Hematopoietic multipotent progenitor cell treated with erythropoietin and hydrocortisone succinate and interleukin-3 and kit ligand, for 15 days (in vitro differentiated cells): Measurements from ENCODE around the gene MAP3K14.

Experiments
- DNase-seq: peaks from one replicate; pipeline ENCODE4 v3.0.0-alpha.2; 2015; ENCODE audit warnings: low spot score

MAP3K14 gene

DNA sequence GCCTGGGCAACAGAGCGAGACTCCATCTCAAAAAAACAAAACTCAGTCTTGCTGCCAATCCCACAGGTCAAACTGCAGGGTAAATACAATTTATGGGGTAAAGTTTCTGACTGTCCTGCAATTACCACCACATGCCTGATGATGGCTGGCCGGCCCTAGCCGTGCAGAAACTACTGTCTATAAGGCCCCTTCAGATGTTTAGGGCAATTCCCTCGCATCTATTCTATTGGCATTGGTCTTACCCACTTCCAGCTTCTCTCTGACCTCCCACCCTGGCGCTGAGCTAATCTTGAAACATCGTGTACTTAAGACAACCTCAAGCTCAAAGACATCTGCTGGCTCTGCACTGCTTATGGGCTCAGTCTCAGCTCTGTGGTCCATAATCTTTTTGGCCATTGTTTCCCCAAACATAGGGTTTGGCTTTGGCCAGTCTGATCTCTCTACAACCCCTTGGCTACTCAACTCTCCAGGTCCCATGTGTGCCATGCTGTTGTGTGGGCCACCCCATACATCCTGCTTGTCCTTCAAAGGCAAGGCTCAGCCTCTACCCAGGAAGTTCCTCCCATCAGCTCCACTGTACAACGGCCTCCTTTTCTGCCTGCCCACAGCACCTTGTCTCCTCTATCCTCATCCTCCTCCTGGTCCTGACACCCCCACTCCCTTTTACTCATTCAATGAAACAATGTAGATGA lies 16.6 kb downstream of the MAP3K14 start:
- no peak for DNase-seq

DNA sequence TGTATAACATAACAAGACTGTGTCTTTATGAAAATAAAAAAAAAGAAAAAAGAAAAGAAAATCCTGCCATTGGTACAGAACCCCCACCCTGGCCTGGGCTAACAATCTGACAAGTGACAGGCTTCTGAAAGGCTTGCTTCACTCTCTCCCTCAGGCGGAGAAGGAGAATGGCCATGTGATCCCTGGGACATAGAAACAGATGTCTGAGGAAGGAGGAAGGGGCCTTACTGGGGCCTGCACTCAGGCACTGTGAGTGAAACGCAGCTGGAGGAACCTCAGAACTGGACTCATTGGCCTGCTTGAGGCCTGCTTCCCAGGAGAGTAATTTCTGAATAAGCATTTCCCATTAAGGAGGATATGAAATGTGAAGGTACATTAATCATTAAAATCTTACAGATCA lies 17.5 kb downstream of the MAP3K14 start:
- no peak for DNase-seq

DNA sequence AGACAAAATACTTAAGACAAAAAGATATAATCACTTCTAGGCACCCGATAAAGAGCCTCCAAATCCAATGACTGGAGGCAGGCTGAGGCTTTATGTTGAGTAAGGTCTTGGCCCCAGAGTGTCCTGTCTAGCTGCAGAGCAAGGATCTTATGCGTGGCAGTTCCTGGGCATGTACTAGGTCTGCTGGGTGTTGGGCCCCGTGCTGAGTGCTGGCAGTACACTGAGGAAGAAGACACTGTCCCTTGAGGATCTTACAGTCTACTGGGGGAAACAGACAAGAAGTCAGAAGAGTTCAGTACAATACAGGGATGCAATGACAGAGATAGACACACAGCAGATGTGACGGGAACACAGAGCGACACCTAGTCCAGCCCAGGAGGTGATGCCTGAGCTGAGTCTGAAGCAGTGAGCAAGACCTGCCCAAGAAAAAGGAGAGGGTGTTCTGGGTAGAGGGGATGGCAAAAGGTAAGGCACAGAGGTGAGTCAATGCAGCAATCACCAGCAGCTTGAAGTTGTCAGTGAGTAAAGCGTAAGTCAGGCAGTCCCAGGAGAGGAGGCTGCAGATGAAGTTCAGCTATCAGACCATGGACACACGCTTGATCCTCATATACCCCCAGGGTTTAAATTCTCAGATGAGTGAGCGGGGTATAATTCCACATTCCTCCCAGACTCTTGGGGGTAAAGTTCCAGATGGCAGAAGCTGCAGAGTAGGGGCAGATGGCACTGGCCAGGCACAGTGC lies 18.1 kb downstream of the MAP3K14 start:
- no peak for DNase-seq

DNA sequence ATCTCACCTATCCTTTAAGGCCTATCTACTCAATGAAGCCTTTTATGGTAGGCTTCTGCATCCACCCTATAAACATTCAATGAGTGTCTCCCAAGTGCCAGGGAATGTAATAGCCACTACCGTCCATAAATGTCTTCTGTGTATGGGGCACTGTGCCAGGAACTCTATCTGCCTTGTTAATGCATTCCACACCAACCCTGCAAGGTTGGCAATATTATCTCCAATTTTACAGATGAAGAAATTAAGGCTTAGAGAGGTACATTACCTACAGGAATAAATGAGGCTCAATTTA lies 20.0 kb downstream of the MAP3K14 start:
- peak; percentile 34 for DNase-seq

DNA sequence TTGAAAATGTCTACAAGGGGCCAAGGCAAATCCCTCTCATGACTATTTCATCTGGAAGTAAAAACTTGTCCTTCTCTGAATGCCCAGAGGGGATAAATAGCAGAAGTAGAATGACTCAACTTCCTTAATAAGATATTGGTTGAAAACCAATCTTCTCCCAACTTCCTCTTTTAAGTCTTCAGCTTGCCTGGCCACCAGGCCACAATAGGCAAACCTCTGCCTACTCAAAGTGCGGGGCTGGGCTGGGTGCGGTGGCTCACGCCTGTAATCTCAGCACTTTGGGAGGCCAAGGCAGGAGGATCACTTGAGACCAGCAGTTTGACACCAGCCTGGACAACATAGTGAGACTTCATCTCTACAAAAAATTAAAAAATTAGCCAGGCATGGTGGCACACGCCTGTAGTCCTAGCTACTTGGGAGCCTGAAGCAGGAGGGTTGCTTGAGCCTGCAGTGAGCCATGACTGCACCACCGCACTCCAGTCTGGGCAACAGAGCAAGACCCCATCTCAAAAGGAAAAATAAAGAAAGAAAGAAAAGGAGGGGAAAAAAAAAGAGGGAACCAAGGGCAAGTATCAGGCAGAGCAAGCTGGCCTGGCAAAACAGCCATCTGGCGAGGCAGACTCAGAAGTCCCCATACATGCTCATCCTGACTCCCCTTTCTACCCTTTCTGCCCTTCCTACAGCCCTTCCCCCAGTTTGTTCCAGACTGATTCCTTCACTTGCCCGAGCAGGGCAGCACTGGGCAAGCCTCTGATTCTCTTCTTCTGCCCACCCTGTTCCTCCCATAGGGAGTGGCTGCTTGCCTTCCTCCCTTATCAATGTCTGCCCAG lies 20.6 kb downstream of the MAP3K14 start:
- no peak for DNase-seq

DNA sequence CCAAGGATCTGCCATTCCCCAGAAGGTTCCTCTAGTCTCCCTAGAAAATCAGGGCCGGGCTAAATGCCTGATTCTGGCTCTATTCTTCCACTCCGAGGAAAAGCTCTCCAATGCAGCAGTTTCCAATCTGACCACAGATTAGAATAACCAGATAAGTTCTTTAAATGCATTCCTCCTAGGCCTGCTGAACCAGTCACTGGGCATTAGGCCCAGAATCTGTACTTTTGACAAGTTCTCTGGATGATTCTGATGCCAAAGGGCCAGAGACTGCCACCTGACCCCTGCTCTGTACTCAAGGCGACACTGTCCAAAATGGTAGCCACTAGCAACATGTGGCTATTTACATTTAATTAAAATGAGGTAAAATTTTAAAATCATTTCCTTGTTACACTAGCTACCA lies 22.3 kb downstream of the MAP3K14 start:
- no peak for DNase-seq

DNA sequence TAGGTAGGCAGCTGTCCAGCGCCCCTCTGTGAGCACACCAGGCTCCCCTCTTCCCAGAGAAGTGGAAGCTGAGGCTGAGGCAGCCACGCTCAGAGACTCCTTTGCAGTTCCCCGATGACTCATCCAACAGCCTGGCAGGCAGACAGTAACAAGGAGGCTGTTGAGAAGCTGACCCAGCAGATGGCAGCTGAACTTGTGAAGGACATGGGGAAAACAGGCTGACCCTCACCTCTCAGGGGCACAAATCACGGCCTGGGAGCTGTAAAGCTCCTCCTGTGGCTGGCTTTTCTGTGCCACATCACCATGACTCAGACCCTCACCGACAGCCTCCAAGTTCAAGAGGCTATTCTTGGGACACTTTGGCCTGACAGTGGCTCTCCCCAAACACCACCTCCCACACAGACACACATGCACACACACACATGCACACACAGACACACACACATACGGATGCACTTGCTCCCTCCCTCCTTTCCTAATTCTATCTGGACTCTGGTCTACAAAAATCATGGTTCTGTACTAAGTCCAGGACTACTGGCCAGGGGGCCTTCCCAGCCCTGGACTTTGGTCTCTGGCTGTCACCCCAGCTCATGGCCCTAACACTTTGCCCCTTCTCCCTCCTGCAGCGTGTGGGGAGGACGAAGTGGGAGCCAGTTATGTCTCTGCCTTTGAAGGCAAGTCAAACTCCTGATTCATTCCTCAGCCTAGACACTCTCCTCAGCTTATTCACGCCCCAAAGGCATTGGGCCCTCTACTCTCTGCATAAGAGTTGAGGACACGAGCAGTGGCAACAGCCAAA lies 23.2 kb downstream of the MAP3K14 start:
- no peak for DNase-seq

DNA sequence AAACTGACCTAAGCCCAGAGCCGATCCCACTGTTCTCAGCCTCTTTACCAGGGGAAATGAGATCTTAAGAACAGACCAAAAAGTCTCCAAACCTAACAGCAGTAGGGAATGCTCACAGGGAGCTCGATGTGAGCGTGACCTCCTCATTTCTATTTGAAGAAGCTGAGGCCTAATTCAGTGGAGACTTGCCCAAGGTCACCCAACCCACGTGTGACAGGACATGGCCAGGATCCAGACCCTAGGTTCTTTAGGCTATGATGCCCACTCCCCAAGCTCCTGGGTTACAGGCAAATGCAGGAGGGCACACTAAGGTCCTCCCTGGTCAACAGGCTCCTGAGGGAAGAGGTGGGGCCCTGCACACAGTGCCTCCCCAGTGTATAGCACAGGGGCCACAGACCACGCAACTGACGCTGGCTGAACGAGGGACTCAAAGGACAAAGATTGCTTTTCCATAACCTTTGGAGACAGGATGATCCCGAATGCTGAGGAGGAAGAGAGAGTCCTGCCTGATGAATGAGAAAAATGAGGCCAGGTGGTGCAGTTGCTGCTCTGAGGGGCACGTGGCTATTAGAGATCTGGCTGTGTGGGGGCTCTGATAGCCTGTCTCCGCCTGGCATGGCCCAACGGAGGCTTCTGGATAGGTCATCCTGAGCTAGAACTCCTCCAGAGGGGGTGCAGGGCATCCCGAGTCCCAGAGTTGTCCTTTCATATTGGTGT lies 24.0 kb downstream of the MAP3K14 start:
- no peak for DNase-seq

DNA sequence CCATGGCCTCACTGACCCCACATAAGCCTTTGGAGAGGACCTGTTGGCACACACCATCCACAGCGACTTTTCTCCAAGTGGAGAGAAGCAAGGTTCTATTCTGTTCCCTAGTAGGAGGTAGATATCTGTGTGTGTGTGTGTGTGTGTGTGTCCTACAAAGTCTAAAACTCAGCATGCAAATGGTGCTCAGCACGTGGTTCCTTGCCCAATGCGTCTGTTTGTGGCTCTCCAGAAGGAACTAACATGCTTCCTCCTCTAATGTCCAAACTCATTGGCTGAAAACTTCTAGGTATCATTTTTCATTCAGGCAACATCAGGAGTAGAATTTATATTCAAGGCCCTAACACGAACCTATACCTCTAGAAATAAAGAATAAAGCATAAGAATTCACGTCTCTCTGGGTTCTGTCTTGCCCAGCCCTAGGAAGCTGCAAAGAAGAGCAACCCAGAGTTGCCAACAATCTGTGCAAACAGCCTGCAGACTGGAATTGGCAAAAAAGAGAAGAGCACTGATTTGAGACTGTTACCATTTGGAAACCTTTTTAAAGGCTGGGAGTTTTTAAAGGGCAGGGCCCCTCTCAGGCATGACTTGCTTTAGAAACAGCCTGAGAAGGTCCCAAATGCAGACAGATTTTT lies 25.5 kb downstream of the MAP3K14 start:
- no peak for DNase-seq

DNA sequence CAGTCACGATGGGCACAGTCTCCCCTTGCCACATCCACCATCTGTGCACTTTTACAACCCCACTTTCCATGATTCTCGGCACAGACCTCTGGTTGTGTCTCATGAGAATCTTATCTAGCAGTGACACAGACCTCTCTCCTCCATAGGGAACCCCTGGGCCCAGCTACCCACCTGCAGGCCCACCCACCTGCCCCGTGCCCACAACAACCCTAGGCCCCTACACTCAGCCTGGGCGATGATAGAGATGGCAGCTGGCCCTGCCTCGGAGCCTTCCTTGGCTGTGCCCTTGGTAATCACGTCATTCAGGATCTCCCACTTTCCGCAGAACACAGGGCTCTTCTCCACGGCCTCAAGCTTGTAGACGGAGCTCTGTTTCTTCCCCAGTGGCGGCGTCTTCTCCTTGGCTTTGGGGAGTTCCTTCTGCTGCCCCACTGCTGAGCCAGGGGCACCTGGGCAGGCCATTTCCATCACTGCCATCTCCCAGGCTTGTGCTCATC lies 26.5 kb downstream of the MAP3K14 start:
- no peak for DNase-seq

DNA sequence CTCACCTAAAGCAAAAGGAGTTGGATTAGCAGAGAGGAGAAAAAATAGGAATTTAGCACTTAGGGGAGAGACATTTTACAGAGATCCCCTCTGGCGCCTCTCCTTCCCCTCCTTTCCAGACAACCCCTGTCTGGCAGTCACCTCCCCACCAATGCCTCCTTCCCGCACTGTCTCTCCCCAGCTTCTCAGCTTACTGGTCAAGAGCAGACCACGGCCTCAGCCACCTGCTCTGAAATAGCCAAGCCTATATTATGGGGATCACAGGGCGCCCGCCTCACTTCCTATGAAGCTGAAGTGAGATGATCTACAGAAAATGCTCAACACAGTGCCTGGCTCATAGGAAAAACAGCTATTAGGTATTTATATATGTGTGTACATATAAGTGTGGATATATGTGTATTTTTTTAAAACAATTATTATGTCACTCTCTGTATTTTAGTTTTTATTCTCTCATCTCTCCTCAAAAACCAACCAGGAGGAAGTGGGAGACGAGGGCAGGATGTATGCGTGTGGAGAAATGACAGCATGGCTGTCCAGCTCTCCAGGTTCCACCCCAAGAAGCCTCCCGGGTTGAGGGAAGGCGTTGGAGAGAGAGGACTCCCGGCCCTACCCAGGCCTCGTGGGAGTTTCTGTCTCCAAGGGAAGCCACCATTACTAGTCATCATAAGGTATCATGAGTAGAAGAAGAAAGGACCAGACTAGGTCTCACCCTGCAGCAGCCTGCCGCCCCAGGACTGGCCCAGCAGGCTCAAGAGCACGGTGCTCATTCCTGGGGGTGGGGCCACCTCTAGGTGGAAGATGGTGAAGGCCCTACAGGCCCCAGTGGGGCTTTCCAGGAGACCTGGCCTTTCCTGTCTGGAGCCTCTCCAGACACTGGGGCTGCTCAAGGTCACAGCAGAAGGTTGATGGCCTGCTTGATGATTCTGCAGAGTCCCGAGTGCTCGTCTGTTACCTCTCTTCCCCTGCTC lies 27.2 kb downstream of the MAP3K14 start:
- no peak for DNase-seq

DNA sequence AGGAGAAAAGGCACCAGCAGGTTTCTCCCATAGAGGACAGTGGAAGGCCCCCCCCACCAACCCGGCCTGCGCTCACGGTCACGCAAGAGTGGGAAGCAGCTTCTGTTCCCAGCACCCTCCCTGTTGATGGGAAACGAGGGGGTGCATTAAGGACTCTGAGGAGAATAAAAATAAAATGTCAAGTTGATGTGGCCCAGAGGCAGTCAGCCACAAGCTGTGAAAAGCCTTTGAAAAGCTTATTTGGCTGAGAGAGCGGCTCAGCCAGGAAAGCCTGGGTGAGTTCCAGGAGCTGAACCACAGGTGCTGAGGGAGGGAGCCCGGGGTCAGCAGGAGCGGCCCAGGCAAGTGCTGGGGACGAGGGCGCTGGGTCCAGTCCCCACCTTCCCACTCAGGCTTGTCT lies 28.0 kb downstream of the MAP3K14 start:
- DNase-seq: no peak

DNA sequence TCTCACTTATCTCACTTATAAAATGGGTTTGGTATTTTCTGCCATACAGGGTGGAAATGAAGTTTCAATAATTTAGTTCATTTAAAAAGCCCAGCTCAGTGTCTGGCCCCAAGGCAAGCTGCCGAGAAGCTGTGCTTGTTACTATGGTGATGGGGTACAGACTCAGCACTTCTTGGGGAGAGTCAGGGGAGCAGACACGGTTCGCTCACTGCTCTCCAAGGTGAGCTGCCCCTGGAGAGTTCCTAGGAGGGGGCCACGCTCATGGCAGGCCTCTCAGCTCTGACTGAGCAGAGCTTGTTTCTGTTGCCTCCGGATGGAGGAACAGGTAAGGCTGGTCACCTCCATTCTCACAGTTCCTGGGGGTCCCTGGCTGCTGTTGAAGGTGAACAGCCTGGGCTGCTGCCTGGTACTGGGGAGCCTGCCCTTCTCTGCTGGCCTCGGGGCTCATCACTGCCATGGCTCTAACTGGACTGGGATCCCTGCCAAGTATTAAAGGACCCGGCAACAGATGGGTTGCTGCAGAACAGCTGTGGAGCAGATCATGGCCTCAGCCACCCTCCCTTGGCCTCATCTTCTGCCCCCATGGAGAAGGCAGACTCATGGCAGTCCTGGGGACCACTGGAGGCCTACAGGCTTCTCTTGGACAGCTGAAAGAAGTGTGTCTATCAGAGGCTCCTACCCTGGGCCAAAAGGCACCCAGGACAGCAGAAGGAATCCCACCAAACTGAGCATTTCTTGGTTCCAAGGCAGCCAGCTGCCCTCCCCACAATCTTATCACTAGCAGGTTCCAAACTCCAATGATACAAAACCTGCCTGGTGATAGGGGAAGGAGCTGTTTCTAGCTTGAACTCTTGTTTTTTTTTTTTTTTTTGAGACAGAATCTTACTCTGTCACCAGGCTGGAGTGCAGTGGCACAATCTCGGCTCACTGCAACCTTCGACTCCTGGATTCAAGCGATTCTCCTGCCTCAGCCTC lies 29.0 kb downstream of the MAP3K14 start:
- peak; percentile 51 for DNase-seq

DNA sequence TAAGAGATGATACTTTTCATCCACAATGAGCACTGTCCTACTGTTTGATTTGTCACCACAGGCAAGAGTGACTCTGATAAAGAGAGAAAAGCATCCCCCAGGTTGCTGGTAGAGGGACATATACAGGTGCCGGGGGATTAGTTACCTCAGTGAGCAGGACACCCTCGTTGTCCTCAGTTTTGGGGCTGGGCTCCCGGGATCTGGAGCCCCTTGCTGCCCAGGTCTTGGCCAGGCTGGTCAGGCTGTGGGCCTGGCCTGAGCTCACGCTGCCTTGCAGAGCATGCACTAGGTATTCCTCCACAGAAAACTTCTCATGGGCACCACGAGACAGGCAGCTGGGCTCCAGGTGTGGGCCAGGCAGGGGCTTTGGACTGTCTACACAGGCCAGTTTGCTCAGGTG lies 30.5 kb downstream of the MAP3K14 start:
- DNase-seq: no peak

DNA sequence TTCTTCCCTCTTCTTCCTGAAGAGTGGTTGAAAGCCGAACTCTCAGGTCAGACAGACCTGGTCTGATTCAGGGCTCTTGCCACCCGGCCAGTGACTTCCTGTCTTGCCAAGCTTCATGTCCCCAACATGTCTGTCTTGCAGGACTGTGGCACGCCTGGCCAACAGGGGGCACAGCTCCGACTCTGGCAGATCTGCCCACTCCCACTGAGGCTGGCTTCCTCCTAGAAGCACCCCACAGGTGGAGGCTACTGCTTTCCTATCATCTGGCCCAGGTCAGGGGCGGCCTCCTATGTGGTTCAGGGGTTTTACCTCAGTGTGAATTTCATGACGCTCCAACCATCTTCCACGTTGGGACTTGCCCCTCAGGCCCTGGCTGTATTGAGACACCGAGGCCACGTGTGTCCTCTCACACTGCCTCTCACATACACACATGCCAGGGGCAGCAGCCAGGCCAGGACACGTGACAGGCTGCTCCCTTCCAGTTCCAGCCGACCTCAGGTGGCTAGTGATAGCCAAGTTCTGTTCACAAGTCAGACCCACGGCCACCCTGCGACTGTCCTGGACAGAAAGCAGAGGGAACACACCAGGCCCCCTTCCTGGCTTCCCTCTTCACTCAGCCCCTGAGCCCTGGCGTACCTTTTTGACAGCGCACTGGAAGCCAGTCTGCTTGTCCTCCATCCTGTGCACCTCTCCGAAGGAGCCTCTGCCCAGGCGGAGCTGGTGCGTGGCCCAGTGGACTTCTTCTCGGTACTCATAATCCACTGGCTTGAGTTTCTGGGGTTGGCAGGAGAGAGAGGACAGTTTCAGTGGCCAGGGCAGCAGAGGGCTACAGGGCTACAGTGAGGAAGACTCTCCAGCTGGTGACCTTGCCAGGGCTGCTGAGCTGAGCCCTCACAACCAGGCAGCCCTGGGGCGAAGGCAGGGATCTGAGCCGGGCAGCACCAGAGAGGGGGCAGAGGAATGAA lies 32.4 kb downstream of the MAP3K14 start:
- no peak for DNase-seq

DNA sequence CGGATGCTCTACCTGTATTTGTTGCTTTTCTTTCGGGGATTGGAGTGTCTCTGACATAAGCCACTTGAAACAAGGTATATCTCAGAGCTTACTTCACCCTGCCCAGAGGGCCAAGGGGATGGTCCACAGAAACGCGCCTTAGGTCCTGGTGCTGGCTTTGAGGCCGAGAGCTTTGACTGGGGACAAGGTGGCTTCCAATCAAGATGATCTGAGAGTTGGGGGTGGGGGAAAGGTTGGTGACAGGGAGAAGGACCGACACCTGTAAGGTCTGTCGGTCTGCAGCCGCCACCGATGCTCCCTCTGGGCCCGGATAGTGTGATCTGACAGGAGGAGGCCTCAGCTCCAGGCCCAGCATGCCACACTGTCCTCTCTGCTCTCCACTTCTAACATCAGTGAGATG lies 33.1 kb downstream of the MAP3K14 start:
- no peak for DNase-seq
